ES-I3 (cell line): Measurements from ENCODE around the gene GYS2.

Source experiments
- H3K36me3 ChIP-seq: 2 replicates; pipeline ENCODE4 v1.6.1; 2013; ENCODE audit warnings: mild to moderate bottlenecking, low read length, control low read depth, moderate library complexity; ENCODE audit not compliant: insufficient read depth
- H3K4me1 ChIP-seq: 2 replicates; pipeline ENCODE4 v1.6.1; 2013; ENCODE audit warnings: mild to moderate bottlenecking, control low read depth, low read length; ENCODE audit not compliant: insufficient read depth
- H3K9ac ChIP-seq: 2 replicates; pipeline ENCODE4 v1.6.1; 2013; ENCODE audit warnings: low read depth, mild to moderate bottlenecking, low read length, moderate library complexity
- H3K9me3 ChIP-seq: 2 replicates; pipeline ENCODE4 v1.6.1; 2013; ENCODE audit warnings: mild to moderate bottlenecking, low read length, moderate library complexity; ENCODE audit not compliant: control insufficient read depth, insufficient read depth

The GYS2 gene

DNA sequence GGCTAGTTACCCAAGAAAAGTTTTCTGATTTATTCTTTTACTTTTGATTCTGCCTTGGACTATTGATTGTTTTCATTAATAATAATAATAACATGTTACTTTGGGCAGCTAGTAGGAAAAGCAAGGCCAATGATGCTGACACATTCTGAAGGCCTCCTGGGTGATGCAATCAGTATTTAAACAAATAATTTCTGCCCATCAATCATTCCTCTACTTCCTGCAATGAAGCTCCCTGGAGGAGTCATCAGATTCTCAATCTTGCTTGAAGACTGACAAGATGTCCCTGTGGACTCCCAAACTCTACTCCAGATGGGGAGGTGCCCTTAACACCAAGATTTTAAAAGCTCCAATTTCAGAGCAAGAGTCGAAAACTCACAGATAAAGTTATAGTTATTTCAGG is 78.6 kb downstream of the GYS2 start, which contains the start of gene SPX:
SPX (plus strand) TSS at position 244 of the 400 bp plus-strand sequence. CDS start 177 bp downstream, outside the sequence.
- Histone ChIP-seq H3K9ac (peak within 1 kb of the TSS; percentile 63), H3K36me3 (no peaks in the 10 kb centered on the region), H3K9me3 (no peaks in the 10 kb centered on the region), H3K4me1 (no peaks in the 10 kb centered on the region)

DNA sequence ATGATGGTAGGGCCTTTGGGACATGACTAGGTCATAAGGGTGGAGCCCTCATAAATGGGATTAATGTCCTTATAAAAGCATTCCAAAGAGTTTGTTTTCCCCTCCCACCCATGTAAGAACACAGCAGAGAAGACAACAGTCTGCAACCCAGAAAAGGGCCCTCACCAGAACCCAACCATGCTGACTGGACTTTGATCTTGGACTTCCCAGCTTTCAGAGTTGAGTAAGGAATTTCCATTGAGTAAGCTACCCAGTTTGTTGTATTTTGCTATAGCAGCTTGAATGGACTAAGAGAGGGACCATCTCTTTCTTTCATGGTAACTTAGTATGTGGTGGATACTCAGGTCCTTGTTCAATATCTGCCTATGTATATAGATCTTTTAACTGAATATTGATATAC is 81.5 kb downstream of the GYS2 start:
- H3K36me3 ChIP-seq = no peaks in the 10 kb centered on the region
- no peaks in the 10 kb centered on the region for H3K9me3 ChIP-seq
- H3K9ac ChIP-seq = no peak overlapping the region
- no peaks in the 10 kb centered on the region for H3K4me1 ChIP-seq

DNA sequence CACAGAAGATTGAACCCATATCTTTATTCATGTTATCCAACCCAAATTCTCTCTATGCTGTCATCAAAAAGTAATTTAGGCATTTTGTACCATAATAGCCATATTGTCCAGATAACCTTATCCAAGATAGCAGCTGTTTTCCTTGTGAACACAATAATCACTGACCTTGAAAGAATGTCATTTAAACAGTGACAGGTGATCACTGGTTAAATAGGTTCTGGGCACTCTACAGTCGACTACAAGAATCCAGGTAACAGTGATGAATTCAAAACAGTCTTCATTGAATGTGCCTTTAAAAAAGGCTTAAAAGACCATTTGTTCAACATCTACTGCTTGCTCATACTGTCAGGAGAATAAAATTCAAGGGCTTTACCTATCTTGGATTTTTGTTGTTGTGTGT is 83.1 kb downstream of the GYS2 start:
- Histone ChIP-seq H3K36me3 (no peaks in the 10 kb centered on the region), H3K9ac (no peak overlapping the region), H3K4me1 (no peaks in the 10 kb centered on the region), H3K9me3 (no peaks in the 10 kb centered on the region)

DNA sequence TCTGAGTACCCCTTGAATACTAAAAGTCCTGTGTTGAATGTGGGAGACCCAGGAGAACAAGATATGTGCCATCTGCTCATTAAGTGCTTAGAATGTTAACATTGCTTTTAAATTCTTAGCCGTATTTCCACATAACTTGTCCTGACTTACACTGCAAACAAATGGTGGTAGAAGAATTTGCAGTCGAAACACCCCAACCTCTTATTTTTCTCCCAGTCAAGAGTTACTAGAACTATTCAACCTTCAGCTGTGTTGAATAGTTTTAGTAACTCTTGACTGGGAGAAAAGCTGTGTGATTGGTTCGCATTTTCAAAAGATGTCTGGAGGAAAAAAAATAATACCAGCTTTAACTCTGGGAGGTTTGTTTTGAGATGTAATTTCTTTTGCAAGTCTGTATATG is 86.2 kb downstream of the GYS2 start:
- H3K36me3 ChIP-seq = peaks cover 3% of the 10 kb centered on the region; the same call in 1 of the 2 replicates
- H3K9me3 ChIP-seq = no peaks in the 10 kb centered on the region
- H3K9ac ChIP-seq = no peak overlapping the region
- H3K4me1 ChIP-seq = no peaks in the 10 kb centered on the region

DNA sequence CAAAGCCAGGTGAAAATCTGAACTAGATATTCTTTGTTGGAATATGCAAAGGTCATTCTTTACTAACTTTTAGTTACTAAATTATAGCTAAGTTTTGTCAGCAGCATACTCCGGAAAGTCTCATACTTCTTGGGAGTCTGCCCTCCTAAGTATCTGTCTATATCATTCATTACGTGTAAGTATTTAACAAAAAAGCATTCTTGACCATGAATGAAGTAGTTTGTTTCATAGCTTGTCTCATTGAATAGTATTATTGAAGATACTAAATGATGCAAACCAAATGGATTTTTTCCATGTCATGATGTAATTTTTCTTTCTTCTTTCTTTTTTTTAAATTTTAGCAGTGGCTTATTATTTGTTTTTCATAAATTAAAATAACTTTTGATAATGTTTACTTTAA is 88.4 kb downstream of the GYS2 start:
- no peak overlapping the region for H3K9ac ChIP-seq
- H3K4me1 ChIP-seq = no peaks in the 10 kb centered on the region
- H3K36me3 ChIP-seq = peaks cover 3% of the 10 kb centered on the region; the same call in 1 of the 2 replicates
- H3K9me3 ChIP-seq = no peaks in the 10 kb centered on the region

DNA sequence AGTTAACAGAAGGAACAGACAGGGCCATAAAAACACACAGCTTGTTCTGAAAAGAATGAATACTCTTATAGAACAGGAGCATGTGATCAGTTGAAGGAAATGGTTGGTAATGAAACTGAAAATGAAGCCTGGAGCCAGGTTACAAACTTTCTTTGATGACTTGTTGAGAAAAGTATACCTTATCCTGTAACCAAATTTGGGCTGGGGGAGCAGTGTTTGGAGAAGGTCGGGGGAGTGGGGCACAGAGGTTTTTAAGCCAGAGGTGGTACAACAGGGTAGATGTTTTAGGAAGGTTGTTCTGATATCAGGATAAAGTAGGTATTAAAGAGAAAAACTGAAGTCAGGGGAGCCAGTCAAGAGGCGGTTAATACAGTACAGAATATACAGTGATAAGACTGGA is 94.9 kb downstream of the GYS2 start:
- Histone ChIP-seq H3K36me3 (peaks cover 9% of the 10 kb centered on the region; the same call in 1 of the 2 replicates), H3K9me3 (no peaks in the 10 kb centered on the region), H3K9ac (no peak overlapping the region), H3K4me1 (no peaks in the 10 kb centered on the region)

DNA sequence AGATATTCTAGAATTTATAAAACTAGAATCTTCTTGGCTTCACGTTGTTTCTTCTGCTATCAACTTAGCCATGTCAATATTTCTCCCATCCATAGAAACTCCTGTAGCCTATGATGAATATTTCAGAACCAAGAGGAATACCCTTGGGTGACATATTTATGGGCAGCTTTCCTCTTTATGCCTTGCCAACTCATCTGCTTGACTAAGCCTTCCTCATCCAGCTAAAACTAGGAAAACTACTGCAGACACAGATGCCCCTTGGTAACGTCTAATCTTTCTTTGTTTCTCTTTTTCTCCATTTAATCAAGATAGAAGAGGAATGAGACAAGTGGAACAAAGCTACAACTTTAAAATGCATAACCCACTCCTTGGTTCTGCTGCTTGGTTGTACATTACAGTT is 96.8 kb downstream of the GYS2 start:
- no peaks in the 10 kb centered on the region for H3K4me1 ChIP-seq
- peaks cover 6% of the 10 kb centered on the region; the same call in 1 of the 2 replicates for H3K36me3 ChIP-seq
- H3K9me3 ChIP-seq = no peaks in the 10 kb centered on the region
- no peak overlapping the region for H3K9ac ChIP-seq

DNA sequence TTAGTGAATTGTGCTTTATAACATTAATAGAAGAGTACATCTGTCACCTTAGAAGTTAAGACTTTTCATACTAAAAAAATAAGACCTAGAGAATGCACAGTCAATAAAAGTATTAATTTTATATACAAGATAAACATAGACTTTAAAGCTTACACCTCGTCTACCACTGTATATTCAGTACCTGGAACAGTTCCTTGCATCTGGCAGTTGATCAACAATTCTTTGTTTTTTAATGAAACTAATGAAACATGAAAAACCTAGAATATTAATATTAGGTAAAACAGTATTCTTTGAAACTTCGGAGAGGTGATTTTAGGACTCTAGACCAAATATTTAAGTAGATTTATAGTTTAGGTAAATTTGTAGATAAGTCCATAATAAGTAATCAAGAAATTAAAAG is 98.8 kb downstream of the GYS2 start:
- no peak overlapping the region for H3K9ac ChIP-seq
- H3K36me3 ChIP-seq = peaks cover 6% of the 10 kb centered on the region; the same call in 1 of the 2 replicates
- no peaks in the 10 kb centered on the region for H3K4me1 ChIP-seq
- H3K9me3 ChIP-seq = no peaks in the 10 kb centered on the region

DNA sequence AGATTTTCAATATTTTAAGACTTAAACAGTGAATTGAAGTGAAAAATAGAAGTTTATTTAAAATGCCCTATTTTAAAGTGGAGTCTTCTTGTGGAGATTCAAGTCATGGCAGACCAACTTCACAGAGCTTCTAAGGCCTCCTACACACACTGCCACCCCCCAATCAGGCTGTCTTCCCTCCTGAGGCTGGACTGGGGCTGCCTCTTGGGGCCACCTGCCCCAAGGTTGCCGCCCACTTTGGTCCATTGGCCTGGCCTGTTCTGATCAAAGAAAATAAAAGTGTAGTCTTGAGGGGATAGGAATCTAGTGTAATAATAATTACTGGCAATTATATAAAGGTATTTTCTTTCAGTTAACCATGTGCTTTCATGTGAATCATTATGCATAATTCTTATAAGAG is 101.8 kb downstream of the GYS2 start:
- peaks cover 6% of the 10 kb centered on the region; the same call in 1 of the 2 replicates for H3K36me3 ChIP-seq
- no peaks in the 10 kb centered on the region for H3K9me3 ChIP-seq
- H3K9ac ChIP-seq = no peak overlapping the region
- H3K4me1 ChIP-seq = 0 out of 2 replicates have a peak, but pooled peaks cover 4% of the 10 kb centered on the region

DNA sequence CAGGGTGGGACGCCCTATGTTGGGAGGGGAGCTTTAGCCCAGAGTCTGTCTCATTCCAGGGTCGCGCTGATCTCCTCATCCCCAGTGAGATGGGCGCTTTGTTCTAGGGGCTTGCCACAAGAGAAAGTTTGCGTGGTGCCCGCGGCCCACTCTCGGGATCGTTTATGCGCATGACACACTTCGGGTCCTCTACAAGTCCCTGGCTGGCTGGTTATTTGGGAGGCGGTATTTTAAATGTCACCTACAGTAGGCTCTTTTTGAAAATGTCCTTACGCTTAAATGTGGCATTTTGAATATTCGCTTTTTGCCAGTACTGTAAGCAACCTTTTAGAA is 102.5 kb downstream of the GYS2 start:
- peaks cover 10% of the 10 kb centered on the region; the same call in 1 of the 2 replicates for H3K36me3 ChIP-seq
- H3K9ac ChIP-seq = peak overlapping the region; percentile 79
- 0 out of 2 replicates have a peak, but pooled peaks cover 4% of the 10 kb centered on the region for H3K4me1 ChIP-seq
- no peaks in the 10 kb centered on the region for H3K9me3 ChIP-seq

DNA sequence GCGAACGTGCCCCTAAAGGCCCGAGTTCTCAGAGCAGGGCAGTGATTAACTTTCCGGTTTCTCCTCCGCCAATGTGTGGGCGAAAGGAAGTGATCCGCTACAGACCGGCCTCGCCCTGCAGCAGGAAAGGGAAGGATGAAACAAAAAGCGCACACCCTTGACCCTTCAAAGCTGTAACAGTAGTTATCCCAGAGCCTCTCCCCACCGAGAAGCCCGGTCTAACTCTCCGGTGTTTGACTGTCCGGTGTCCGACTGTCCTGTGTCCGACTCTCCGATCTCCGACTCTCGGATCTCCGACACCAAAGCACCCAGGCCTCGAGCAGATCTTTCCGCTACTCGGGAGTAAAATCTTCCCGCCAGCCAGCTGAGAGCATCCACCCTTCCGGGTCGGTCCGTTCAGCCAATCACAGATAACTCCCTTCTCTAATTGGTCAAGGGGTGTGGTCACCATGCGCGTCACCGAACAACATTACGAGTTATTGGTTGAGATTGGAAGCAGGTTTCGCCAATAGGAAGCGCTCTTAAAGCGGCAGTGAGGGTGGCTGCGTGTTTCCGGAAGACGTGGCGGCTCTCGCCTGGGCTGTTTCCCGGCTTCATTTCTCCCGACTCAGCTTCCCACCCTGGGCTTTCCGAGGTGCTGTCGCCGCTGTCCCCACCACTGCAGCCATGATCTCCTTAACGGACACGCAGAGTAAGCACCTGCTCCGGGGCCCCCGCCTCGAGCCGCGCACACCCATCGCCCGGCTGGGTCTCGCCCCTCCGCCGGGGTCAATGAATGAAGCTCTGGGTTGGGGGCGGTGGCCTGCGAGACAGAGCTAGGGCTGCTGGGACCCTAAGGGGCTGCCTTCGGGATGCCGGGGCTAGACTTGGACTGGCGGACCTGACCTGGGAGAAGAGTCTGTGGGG is 103.1 kb downstream of the GYS2 start, which contains the start of the genes GOLT1B and RECQL:
GOLT1B (plus strand) TSS at position 532 of the 906 bp plus-strand sequence; CDS start at position 667, 135 bp downstream.
RECQL (minus strand) TSS at position 378 of the 906 bp plus-strand sequence. CDS start 2,065 bp downstream, outside the sequence.
- Histone ChIP-seq H3K9ac (peak within 1 kb of the TSS; percentile 79), H3K4me1 (0 out of 2 replicates have a peak, but pooled peaks cover 4% of the 10 kb centered on the region), H3K9me3 (no peaks in the 10 kb centered on the region), H3K36me3 (peaks cover 12% of the 10 kb centered on the region; the same call in 1 of the 2 replicates)

DNA sequence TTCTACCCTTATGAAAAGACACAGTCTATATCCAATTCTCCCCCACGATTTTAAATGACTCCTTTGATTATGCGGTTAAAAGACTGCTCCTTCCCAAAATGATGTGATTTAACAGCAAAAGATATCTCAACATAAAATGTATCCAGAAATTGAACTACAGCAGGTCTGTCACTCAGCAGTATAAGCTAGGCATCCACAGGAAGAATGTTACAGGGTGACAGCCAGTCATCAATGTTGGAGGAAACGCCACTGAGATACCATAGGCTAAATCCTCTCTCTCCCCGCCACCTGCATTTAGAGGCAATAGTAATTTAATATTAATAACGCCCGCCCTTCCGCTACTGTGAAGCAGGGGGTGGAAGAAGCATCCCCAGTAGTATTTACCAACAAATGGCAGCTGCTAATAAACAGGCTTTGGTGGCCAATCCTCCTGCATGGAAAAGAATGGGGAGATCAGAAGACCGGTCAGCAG is 103.8 kb downstream of the GYS2 start:
- Histone ChIP-seq H3K36me3 (peaks cover 12% of the 10 kb centered on the region; the same call in 1 of the 2 replicates), H3K9ac (peak overlapping the region; percentile 79), H3K4me1 (0 out of 2 replicates have a peak, but pooled peaks cover 4% of the 10 kb centered on the region), H3K9me3 (no peaks in the 10 kb centered on the region)

DNA sequence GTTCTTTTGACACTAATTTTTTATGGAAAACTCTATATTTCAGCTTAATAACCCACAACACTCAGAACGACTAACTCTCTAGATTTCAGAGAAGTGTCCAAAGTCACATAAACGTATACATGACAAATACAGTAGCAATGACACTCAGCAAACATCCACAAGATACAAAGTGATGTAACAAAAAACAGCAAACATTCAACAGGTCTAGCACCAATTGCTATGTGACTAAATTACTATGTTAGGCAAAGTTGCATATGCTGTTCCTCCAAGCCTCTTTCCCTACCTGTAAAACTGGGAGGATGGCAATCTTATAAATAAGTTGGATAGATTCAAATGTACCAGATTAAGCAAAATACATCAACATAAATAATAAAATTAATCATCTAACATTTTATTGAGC is 104.9 kb downstream of the GYS2 start:
- no peak overlapping the region for H3K9ac ChIP-seq
- 0 out of 2 replicates have a peak, but pooled peaks cover 4% of the 10 kb centered on the region for H3K4me1 ChIP-seq
- no peaks in the 10 kb centered on the region for H3K9me3 ChIP-seq
- H3K36me3 ChIP-seq = peaks cover 12% of the 10 kb centered on the region; the same call in 1 of the 2 replicates
